Astrocyte (in vitro differentiated cells and primary cell): Measurements from ENCODE around the gene SENP8. TPM values are rescaled to one million over a fixed set of nuclear protein-coding genes. Genes with fewer than 3 reads are reported as not detected.
A peak's percentile ranks its signal among the peaks of the same experiment; 100 is the strongest.

ENCODE experiments used
- DNase-seq: peaks from one replicate; pipeline ENCODE4 v3.0.0-alpha.2; 2010; ENCODE audit warnings: low read depth
- FAIRE-seq: peaks from 2 replicates; lab custom pipeline; 2011; peaks lifted over from hg19 to GRCh38; lab: Jason Lieb, UNC
- H2AFZ ChIP-seq: 2 replicates; pipeline ENCODE4 v1.6.0; 2012; ENCODE audit warnings: low read depth, low read length, inconsistent platforms
- H3K27ac ChIP-seq: 2 replicates; pipeline ENCODE4 v1.5.1; 2011; ENCODE audit warnings: low read depth, low read length, inconsistent platforms
- H3K27me3 ChIP-seq: 2 replicates; pipeline ENCODE4 v1.6.0; 2011; ENCODE audit warnings: low read length, inconsistent platforms; ENCODE audit not compliant: insufficient read depth
- H3K36me3 ChIP-seq: 2 replicates; pipeline ENCODE4 v1.5.1; 2011; ENCODE audit warnings: low read length, inconsistent platforms; ENCODE audit not compliant: insufficient read depth
- H3K4me1 ChIP-seq: 2 replicates; pipeline ENCODE4 v1.5.1; 2011; ENCODE audit warnings: low read length, inconsistent platforms; ENCODE audit not compliant: insufficient read depth
- H3K4me2 ChIP-seq: 2 replicates; pipeline ENCODE4 v1.6.0; 2012; ENCODE audit warnings: low read length, inconsistent platforms
- H3K4me3 ChIP-seq: 2 replicates; pipeline ENCODE4 v1.5.1; 2011; ENCODE audit warnings: low read depth, mild to moderate bottlenecking, low read length, inconsistent platforms; ENCODE audit not compliant: insufficient read depth
- H3K79me2 ChIP-seq: 2 replicates; pipeline ENCODE4 v1.6.0; 2012; ENCODE audit warnings: mild to moderate bottlenecking, low read length, inconsistent platforms; ENCODE audit not compliant: insufficient read depth
- H3K9ac ChIP-seq: 2 replicates; pipeline ENCODE4 v1.6.0; 2012; ENCODE audit warnings: mild to moderate bottlenecking, low read length, inconsistent platforms
- H3K9me3 ChIP-seq: 2 replicates; pipeline ENCODE4 v1.5.1; 2012; ENCODE audit warnings: low read depth, mild to moderate bottlenecking, low read length, inconsistent platforms; ENCODE audit not compliant: insufficient read depth
- H4K20me1 ChIP-seq: 2 replicates; pipeline ENCODE4 v1.6.0; 2012; ENCODE audit warnings: low read length, inconsistent platforms; ENCODE audit not compliant: insufficient read depth
- H3K27ac Mint-ChIP-seq: one replicate; pipeline ENCODE4 v1.8.0; 2021; ENCODE audit warnings: mild to moderate bottlenecking, mixed read lengths; ENCODE audit not compliant: unreplicated experiment
- H3K27me3 Mint-ChIP-seq: one replicate; pipeline ENCODE4 v1.8.0; 2021; ENCODE audit warnings: low read depth, mixed read lengths; ENCODE audit not compliant: unreplicated experiment
- H3K36me3 Mint-ChIP-seq: one replicate; pipeline ENCODE4 v1.8.0; 2021; ENCODE audit warnings: low read depth, mixed read lengths; ENCODE audit not compliant: unreplicated experiment
- H3K4me1 Mint-ChIP-seq: one replicate; pipeline ENCODE4 v1.8.0; 2021; ENCODE audit warnings: low read depth, mixed read lengths; ENCODE audit not compliant: unreplicated experiment
- H3K4me3 Mint-ChIP-seq: one replicate; pipeline ENCODE4 v1.8.0; 2021; ENCODE audit warnings: mild to moderate bottlenecking, moderate library complexity, mixed read lengths; ENCODE audit not compliant: unreplicated experiment
- H3K9me3 Mint-ChIP-seq: one replicate; pipeline ENCODE4 v1.8.0; 2021; ENCODE audit warnings: mild to moderate bottlenecking, mixed read lengths; ENCODE audit not compliant: unreplicated experiment
- CTCF ChIP-seq: IDR thresholded peaks from 2 replicates; pipeline ENCODE4 v1.5.1; 2011; ENCODE audit warnings: low read depth, mild to moderate bottlenecking, inconsistent platforms, low read length, moderate library complexity; ENCODE audit not compliant: insufficient read depth
- EZH2 ChIP-seq: IDR thresholded peaks from 2 replicates; pipeline ENCODE4 v1.6.1; 2012; ENCODE audit warnings: mild to moderate bottlenecking, low read length, inconsistent platforms; ENCODE audit not compliant: insufficient read depth
- total RNA-seq: library from RNA; stranded (reverse); gene quantifications from 2 replicates; pipeline ENCODE4 v1.2.1, GENCODE V29; 2021

The SENP8 gene
- total RNA-seq, 1 donor from 2014 or later: 2.9 TPM

- no peak overlapping the region for H3K4me2 ChIP-seq
- H3K4me1 ChIP-seq: peaks cover 11% of the 10 kb centered on the region
- no peaks in the 10 kb centered on the region for H3K9me3 ChIP-seq
- Mint-ChIP-seq H3K27me3 (peaks cover 6% of the 10 kb centered on the region), H3K27ac (no peak overlapping the region), H3K9me3 (no peaks in the 10 kb centered on the region), H3K4me1 (peaks cover 5% of the 10 kb centered on the region), H3K36me3 (no peaks in the 10 kb centered on the region), H3K4me3 (no peak overlapping the region)
- FAIRE-seq (no peak), DNase-seq (no peak)
- H2AFZ ChIP-seq: no peak overlapping the region
- H3K27me3 ChIP-seq: no peaks in the 10 kb centered on the region
- H3K36me3 ChIP-seq: no peaks in the 10 kb centered on the region
- no peaks in the 10 kb centered on the region for H4K20me1 ChIP-seq
- no peak overlapping the region for H3K9ac ChIP-seq
- H3K4me3 ChIP-seq: no peak overlapping the region
- TF ChIP-seq CTCF: no peak
- TF ChIP-seq EZH2: no peak
- no peak overlapping the region for H3K27ac ChIP-seq
- H3K79me2 ChIP-seq: no peaks in the 10 kb centered on the region
These were observed 35.2 kb downstream of the SENP8 start for GRCh38 chr15:72153269-72154000.

GRCh38 chr15:72154316-72154715 lies 36.1 kb downstream of the SENP8 start:
- Histone ChIP-seq H3K9me3 (no peaks in the 10 kb centered on the region), H2AFZ (no peak overlapping the region), H3K36me3 (no peaks in the 10 kb centered on the region), H3K79me2 (no peaks in the 10 kb centered on the region), H3K4me3 (no peak overlapping the region), H3K4me2 (no peak overlapping the region), H3K27ac (no peak overlapping the region), H4K20me1 (no peaks in the 10 kb centered on the region), H3K9ac (no peak overlapping the region), H3K27me3 (no peaks in the 10 kb centered on the region), H3K4me1 (peaks cover 11% of the 10 kb centered on the region)
- Mint-ChIP-seq H3K4me3 (no peak overlapping the region), H3K27me3 (peaks cover 7% of the 10 kb centered on the region), H3K9me3 (no peaks in the 10 kb centered on the region), H3K36me3 (no peaks in the 10 kb centered on the region), H3K27ac (no peak overlapping the region), H3K4me1 (peaks cover 5% of the 10 kb centered on the region)
- TF ChIP-seq EZH2: no peak
- no peak for TF ChIP-seq CTCF
- FAIRE-seq (no peak), DNase-seq (no peak)

GRCh38 chr15:72155003-72155621 lies 36.9 kb downstream of the SENP8 start:
- H3K36me3 Mint-ChIP-seq: no peaks in the 10 kb centered on the region
- Histone ChIP-seq H3K4me3 (peak overlapping the region; percentile 57), H3K27me3 (no peaks in the 10 kb centered on the region), H3K4me1 (peaks cover 11% of the 10 kb centered on the region), H3K9ac (peak overlapping the region; percentile 71), H3K9me3 (no peaks in the 10 kb centered on the region), H3K4me2 (peak overlapping the region; percentile 95), H4K20me1 (no peaks in the 10 kb centered on the region), H3K79me2 (no peaks in the 10 kb centered on the region), H3K27ac (no peak overlapping the region), H3K36me3 (no peaks in the 10 kb centered on the region), H2AFZ (peak overlapping the region; percentile 79)
- TF ChIP-seq EZH2 (no peak), CTCF (no peak)
- H3K4me1 Mint-ChIP-seq: peaks cover 5% of the 10 kb centered on the region
- DNase-seq: peak; percentile 13
- H3K27ac Mint-ChIP-seq: no peak overlapping the region
- no peak for FAIRE-seq
- H3K9me3 Mint-ChIP-seq: no peaks in the 10 kb centered on the region
- H3K27me3 Mint-ChIP-seq: peaks cover 7% of the 10 kb centered on the region
- H3K4me3 Mint-ChIP-seq: no peak overlapping the region
